ENCODE data around the gene SPTY2D1.
A peak's percentile ranks its signal among the peaks of the same experiment; 100 is the strongest.
"Not testable (repeated sequence)": the region's sequence is repeated elsewhere in the genome, so short reads cannot be mapped to it uniquely, and the experiment has no call there.

The SPTY2D1 gene

GRCh38 chr11:18634140-18635032 is at the start of gene SPTY2D1:
TSS of gene SPTY2D1 (minus strand) at chr11:18634342. CDS start at chr11:18634257, 85 bp downstream.
- DNase-seq, result peak; percentile 99

- no peak for DNase-seq
These were observed 48.3 kb upstream of the SPTY2D1 start for GRCh38 chr11:18682466-18682865.

GRCh38 chr11:18681949-18682348 is 47.8 kb upstream of the SPTY2D1 start:
- not testable (repeated sequence) for DNase-seq

GRCh38 chr11:18677560-18677959 is 43.4 kb upstream of the SPTY2D1 start:
- no peak for DNase-seq

GRCh38 chr11:18676803-18677202 is 42.7 kb upstream of the SPTY2D1 start:
- DNase-seq, result no peak

GRCh38 chr11:18672209-18672608 is 38.1 kb upstream of the SPTY2D1 start:
- peak; percentile 76 for DNase-seq

- DNase-seq, result no peak
These were observed 37.1 kb upstream of the SPTY2D1 start for GRCh38 chr11:18671246-18671645.

- no peak for DNase-seq
These were observed 35.6 kb upstream of the SPTY2D1 start for GRCh38 chr11:18669711-18670110.

- DNase-seq, result peak; percentile 35
These were observed 35.1 kb upstream of the SPTY2D1 start for GRCh38 chr11:18669219-18669596.

GRCh38 chr11:18668131-18668530 is 34.0 kb upstream of the SPTY2D1 start:
- DNase-seq, result no peak

GRCh38 chr11:18665353-18665872 is 31.3 kb upstream of the SPTY2D1 start:
- peak; percentile 9 for DNase-seq

- DNase-seq, result no peak
These were observed 23.5 kb upstream of the SPTY2D1 start for GRCh38 chr11:18657673-18658072.

GRCh38 chr11:18650859-18651557 is 16.9 kb upstream of the SPTY2D1 start:
- peak; percentile 71 for DNase-seq

GRCh38 chr11:18650353-18650752 is 16.2 kb upstream of the SPTY2D1 start:
- DNase-seq, result no peak

GRCh38 chr11:18643034-18643433 is 8.9 kb upstream of the SPTY2D1 start:
- DNase-seq, result not testable (repeated sequence)

GRCh38 chr11:18641677-18642076 is 7.5 kb upstream of the SPTY2D1 start:
- DNase-seq, result no peak

- DNase-seq, result peak; percentile 30
These were observed 644 bp downstream of the SPTY2D1 start for GRCh38 chr11:18633256-18634139.

- no peak for DNase-seq
These were observed 1.3 kb downstream of the SPTY2D1 start for GRCh38 chr11:18632841-18633240.

GRCh38 chr11:18624161-18624560 is 10.0 kb downstream of the SPTY2D1 start:
- no peak for DNase-seq

GRCh38 chr11:18623707-18624106 is 10.4 kb downstream of the SPTY2D1 start:
- no peak for DNase-seq

GRCh38 chr11:18618342-18619025 is 15.7 kb downstream of the SPTY2D1 start:
- DNase-seq, result no peak

GRCh38 chr11:18617688-18618341 is 16.3 kb downstream of the SPTY2D1 start:
- peak; percentile 65 for DNase-seq

Data from CD4-positive, alpha-beta T cell treated with Interleukin-17A for 1 hour (primary cell).